Measurements from ENCODE around the gene RALY. TPM values are rescaled to one million over a fixed set of nuclear protein-coding genes. Genes with fewer than 3 reads are reported as not detected.
A peak's percentile ranks its signal among the peaks of the same experiment; 100 is the strongest.

Gene RALY
- total RNA-seq, 1 donor from 2014 or later, result 234 TPM

DNA sequence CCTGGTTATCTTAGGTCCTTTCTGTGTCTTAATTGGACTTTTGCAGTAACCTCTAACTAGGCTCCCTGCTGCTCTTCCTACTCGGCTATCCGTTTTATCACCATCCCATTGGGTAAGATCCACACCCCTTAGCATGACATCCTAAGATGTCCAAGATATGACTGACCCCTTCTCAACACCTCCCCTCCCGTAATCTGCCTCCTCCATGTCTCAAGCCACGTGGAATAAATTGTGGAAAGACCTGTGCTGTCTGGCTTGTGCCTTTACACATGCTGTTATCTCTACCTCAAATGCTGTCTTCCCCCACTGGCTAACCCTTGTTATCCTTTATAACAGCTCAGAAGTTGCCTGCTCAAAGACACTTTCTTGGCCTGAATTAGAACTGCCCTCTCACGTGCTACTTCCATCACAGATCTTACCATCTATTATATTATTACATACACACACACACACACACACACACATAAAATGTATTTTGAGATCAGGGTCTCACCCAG lies 91.9 kb downstream of the RALY start:
- Mint-ChIP-seq H3K36me3 (ENCODE audit: unreplicated experiment) (peaks cover 21% of the 10 kb centered on the region), H3K4me3 (ENCODE audit: unreplicated experiment) (peak overlapping the region; percentile 1), H3K4me1 (ENCODE audit: low read depth, unreplicated experiment) (peaks cover 8% of the 10 kb centered on the region), H3K9me3 (ENCODE audit: unreplicated experiment) (peaks cover 7% of the 10 kb centered on the region), H3K27ac (ENCODE audit: unreplicated experiment) (peak overlapping the region; percentile 69), H3K27me3 (ENCODE audit: unreplicated experiment) (peaks cover 14% of the 10 kb centered on the region)
- DNase-seq, result no peak
- TF ChIP-seq, protein P1, sequence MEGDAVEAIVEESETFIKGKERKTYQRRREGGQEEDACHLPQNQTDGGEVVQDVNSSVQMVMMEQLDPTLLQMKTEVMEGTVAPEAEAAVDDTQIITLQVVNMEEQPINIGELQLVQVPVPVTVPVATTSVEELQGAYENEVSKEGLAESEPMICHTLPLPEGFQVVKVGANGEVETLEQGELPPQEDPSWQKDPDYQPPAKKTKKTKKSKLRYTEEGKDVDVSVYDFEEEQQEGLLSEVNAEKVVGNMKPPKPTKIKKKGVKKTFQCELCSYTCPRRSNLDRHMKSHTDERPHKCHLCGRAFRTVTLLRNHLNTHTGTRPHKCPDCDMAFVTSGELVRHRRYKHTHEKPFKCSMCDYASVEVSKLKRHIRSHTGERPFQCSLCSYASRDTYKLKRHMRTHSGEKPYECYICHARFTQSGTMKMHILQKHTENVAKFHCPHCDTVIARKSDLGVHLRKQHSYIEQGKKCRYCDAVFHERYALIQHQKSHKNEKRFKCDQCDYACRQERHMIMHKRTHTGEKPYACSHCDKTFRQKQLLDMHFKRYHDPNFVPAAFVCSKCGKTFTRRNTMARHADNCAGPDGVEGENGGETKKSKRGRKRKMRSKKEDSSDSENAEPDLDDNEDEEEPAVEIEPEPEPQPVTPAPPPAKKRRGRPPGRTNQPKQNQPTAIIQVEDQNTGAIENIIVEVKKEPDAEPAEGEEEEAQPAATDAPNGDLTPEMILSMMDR (IDR thresholded peaks at IDR 0.05; ENCODE audit: partially characterized antibody, unreplicated experiment), result no peak

DNA sequence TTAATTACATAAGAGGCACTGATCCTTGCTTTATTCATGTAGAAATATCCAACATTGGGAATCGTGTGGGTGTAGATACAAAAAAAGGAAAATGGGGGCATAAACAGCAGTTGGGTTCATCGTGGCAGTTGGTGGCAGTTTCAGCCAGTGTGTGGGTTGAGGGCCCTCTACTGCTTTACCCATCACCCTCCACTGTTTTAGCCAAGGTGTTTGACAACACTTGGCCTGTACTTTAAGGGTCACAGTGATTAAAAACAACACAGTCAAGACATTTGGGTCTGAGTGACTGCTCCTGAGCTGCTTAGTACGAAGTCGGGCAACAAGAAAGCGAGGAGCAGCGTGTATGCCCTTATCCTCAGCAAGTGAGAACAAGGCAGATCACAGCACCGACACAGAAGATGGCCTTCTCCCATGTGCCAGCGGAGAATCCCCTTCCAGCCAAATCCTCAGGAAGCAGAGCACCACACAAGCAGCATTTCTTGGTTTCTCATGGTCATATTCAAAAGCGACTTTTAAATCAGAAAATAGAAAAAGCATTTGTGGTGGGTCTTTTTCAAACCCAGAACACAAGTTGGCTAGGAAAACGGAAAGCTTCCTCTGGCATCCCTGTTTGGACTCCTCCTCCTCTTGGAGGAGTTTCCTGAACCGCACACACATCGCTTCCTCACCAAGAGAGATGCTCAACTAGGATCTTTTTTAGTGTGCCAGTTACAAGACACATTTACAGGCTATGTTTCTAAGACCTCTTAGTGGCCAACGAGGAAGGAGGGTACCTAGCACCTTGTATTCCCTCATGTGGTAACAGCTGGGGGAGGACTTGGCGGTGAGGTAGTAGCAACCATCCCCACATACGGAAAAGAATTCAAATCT lies 94.8 kb downstream of the RALY start:
- DNase-seq, result no peak
- Mint-ChIP-seq H3K9me3 (ENCODE audit: unreplicated experiment) (peaks cover 9% of the 10 kb centered on the region), H3K4me3 (ENCODE audit: unreplicated experiment) (no peak overlapping the region), H3K27me3 (ENCODE audit: unreplicated experiment) (peaks cover 14% of the 10 kb centered on the region), H3K4me1 (ENCODE audit: low read depth, unreplicated experiment) (peaks cover 8% of the 10 kb centered on the region), H3K27ac (ENCODE audit: unreplicated experiment) (no peak overlapping the region), H3K36me3 (ENCODE audit: unreplicated experiment) (peaks cover 13% of the 10 kb centered on the region)
- TF ChIP-seq, protein P1 (IDR thresholded peaks at IDR 0.05; ENCODE audit: partially characterized antibody, unreplicated experiment), result no peak

DNA sequence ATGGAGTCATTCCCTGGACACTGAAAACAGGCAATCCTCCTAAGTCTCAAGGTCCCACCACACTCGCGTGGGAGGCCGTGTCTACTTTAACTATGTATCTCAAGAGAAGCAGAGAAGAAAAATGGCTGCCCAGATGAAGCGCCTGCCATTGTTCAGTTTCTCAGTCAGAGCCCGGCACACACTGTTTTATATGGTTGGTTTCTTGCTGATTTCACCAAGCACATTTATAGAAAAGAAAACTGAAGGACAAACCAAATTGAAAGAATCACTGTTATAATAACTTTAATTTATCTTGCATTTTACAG lies 95.4 kb downstream of the RALY start:
- DNase-seq, result no peak
- Mint-ChIP-seq H3K4me1 (ENCODE audit: low read depth, unreplicated experiment) (peaks cover 5% of the 10 kb centered on the region), H3K27ac (ENCODE audit: unreplicated experiment) (no peak overlapping the region), H3K27me3 (ENCODE audit: unreplicated experiment) (peaks cover 12% of the 10 kb centered on the region), H3K36me3 (ENCODE audit: unreplicated experiment) (peaks cover 10% of the 10 kb centered on the region), H3K4me3 (ENCODE audit: unreplicated experiment) (no peak overlapping the region), H3K9me3 (ENCODE audit: unreplicated experiment) (peaks cover 9% of the 10 kb centered on the region)
- TF ChIP-seq, protein P1 (IDR thresholded peaks at IDR 0.05; ENCODE audit: partially characterized antibody, unreplicated experiment), result no peak

DNA sequence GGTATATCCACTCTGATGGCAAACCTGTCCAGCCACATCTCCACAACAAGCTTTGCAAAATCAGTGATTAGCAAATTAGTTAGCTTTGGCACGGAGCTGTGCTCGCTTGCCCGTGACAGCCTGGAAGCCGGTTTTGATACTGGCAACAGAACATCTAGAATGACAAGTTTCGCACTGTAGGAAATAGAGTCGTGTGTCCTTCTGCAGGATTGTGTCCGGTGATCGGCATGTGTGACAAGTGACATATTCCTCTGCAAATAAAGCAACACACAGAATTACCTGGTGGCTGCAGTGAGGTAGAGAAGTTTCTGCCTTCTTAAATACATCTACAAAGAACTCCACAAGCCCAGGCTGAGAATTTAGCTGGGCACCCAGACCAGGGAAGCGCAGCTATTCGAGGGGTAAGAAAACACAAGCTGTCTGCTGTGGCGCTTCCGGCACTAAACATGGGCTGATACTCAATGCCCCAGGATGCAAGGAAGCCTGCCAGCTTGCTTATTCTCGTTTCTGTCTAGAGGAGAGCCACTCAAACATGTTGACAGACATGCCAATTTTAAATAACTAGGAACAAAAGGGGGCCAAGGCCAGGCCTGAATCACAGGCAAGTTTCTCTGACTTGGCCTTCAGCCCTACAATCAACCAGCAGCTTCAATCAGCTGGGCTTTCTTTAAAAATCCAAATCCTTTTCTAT lies 96.1 kb downstream of the RALY start:
- DNase-seq, result no peak
- Mint-ChIP-seq H3K27ac (ENCODE audit: unreplicated experiment) (peak overlapping the region; percentile 73), H3K4me3 (ENCODE audit: unreplicated experiment) (no peak overlapping the region), H3K27me3 (ENCODE audit: unreplicated experiment) (peaks cover 8% of the 10 kb centered on the region), H3K9me3 (ENCODE audit: unreplicated experiment) (peaks cover 6% of the 10 kb centered on the region), H3K36me3 (ENCODE audit: unreplicated experiment) (peaks cover 9% of the 10 kb centered on the region), H3K4me1 (ENCODE audit: low read depth, unreplicated experiment) (no peaks in the 10 kb centered on the region)
- TF ChIP-seq, protein P1 (IDR thresholded peaks at IDR 0.05; ENCODE audit: partially characterized antibody, unreplicated experiment), result no peak

DNA sequence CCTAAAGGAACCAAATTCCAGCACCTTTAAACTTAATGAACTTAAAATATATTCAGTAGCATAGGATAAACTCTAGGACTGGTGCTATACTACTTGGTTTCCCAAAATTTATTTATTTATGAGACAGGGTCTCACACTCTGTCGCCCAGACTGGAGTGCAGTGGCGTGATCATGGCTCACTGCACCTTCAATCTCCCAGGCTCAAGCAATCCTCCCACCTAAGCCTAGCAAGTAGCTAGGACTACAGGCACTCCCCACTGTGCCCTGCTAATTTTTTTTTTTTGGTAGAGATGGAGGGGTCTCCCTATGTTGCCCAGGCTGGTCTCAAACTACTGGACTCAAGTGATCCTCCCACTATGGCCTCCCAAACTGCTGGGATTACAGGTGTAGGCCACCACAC lies 96.9 kb downstream of the RALY start:
- DNase-seq, result no peak
- H3K36me3 Mint-ChIP-seq (ENCODE audit: unreplicated experiment), result peaks cover 2% of the 10 kb centered on the region
- H3K4me1 Mint-ChIP-seq (ENCODE audit: low read depth, unreplicated experiment), result no peaks in the 10 kb centered on the region
- H3K9me3 Mint-ChIP-seq (ENCODE audit: unreplicated experiment), result peaks cover 4% of the 10 kb centered on the region
- H3K4me3 Mint-ChIP-seq (ENCODE audit: unreplicated experiment), result no peak overlapping the region
- TF ChIP-seq, protein P1 (IDR thresholded peaks at IDR 0.05; ENCODE audit: partially characterized antibody, unreplicated experiment), result no peak
- H3K27me3 Mint-ChIP-seq (ENCODE audit: unreplicated experiment), result peaks cover 4% of the 10 kb centered on the region
- H3K27ac Mint-ChIP-seq (ENCODE audit: unreplicated experiment), result no peak overlapping the region
